Liver (tissue), 9 donors: ENCODE data around the gene MAGEB5. TPM values are rescaled to one million over a fixed set of nuclear protein-coding genes. Genes with fewer than 3 reads are reported as not detected.
A peak's percentile ranks its signal among the peaks of the same experiment; 100 is the strongest.

Experiments
- DNase-seq: peaks from one replicate; pipeline ENCODE4 v3.0.0-alpha.2; 2017; ENCODE audit warnings: low spot score
- H3K27ac ChIP-seq, 2 donors: one replicate each; pipeline ENCODE4 v1.7.0; 2013; ENCODE audit warnings: inconsistent platforms in 2 of 2, low read length in 2 of 2, control low read depth in 1 of 2, low read depth in 1 of 2, mild to moderate bottlenecking in 1 of 2
- H3K27me3 ChIP-seq, 4 donors: one replicate each; pipeline versions ENCODE4 v1.6.1 to v1.7.0; 2013; ENCODE audit warnings: low read length in 3 of 4, inconsistent platforms in 1 of 4, mild to moderate bottlenecking in 1 of 4, moderate library complexity in 1 of 4; ENCODE audit not compliant: control insufficient read depth in 4 of 4, insufficient read depth in 4 of 4
- H3K36me3 ChIP-seq, 4 donors: one replicate each; pipeline versions ENCODE4 v1.6.1 to v1.7.0; 2013; ENCODE audit warnings: low read length in 3 of 4, mild to moderate bottlenecking in 3 of 4, low read depth in 1 of 4, moderate library complexity in 1 of 4; ENCODE audit not compliant: control insufficient read depth in 4 of 4, insufficient read depth in 3 of 4
- H3K4me1 ChIP-seq, 4 donors: one replicate each; pipeline versions ENCODE4 v1.6.1 to v1.7.0; 2013; ENCODE audit warnings: low read length in 3 of 4, mild to moderate bottlenecking in 3 of 4, moderate library complexity in 1 of 4; ENCODE audit not compliant: control insufficient read depth in 4 of 4, insufficient read depth in 4 of 4
- H3K4me3 ChIP-seq, 3 donors: one replicate each; pipeline versions ENCODE4 v1.6.1 to v1.7.0; 2013; ENCODE audit warnings: low read length in 3 of 3, control low read depth in 1 of 3, low read depth in 1 of 3, mild to moderate bottlenecking in 1 of 3
- H3K9ac ChIP-seq, 2 donors: one replicate each; pipeline ENCODE4 v1.7.0; 2013; ENCODE audit warnings: low read length in 2 of 2, mild to moderate bottlenecking in 2 of 2, moderate library complexity in 2 of 2, control low read depth in 1 of 2, low read depth in 1 of 2
- H3K9me3 ChIP-seq, 4 donors: one replicate each; pipeline versions ENCODE4 v1.6.1 to v1.7.0; 2013; ENCODE audit warnings: low read length in 3 of 4; ENCODE audit not compliant: control insufficient read depth in 4 of 4
- CTCF ChIP-seq: fragments of 150-350 bp; IDR thresholded peaks from 2 replicates; pipeline ENCODE4 v1.5.1; 2017; ENCODE audit warnings: improper control_type of control experiment, low read depth, low read length; ENCODE audit not compliant: missing input control
- FOXA1 ChIP-seq: IDR thresholded peaks from 2 replicates; pipeline ENCODE4 v1.6.1; 2016; ENCODE audit warnings: antibody characterized with exemption
- GABPA ChIP-seq, 2 donors: IDR thresholded peaks in 1 of 2; conservative IDR thresholded peaks in 1 of 2; 2 replicates each; pipeline ENCODE4 v1.6.1; 2016; ENCODE audit warnings: antibody characterized with exemption in 2 of 2, mild to moderate bottlenecking in 1 of 2, moderate library complexity in 1 of 2
- HNF4G ChIP-seq: IDR thresholded peaks from 2 replicates; pipeline ENCODE4 v1.6.1; 2016; ENCODE audit warnings: antibody characterized with exemption
- JUND ChIP-seq, 2 donors: IDR thresholded peaks; 2 replicates each; pipeline ENCODE4 v1.6.1; 2016; ENCODE audit warnings: antibody characterized with exemption in 2 of 2
- MAX ChIP-seq: IDR thresholded peaks from 2 replicates; pipeline ENCODE4 v1.6.1; 2016; ENCODE audit warnings: antibody characterized with exemption
- NR2F2 ChIP-seq: IDR thresholded peaks from 2 replicates; pipeline ENCODE4 v1.6.1; 2016; ENCODE audit warnings: antibody characterized with exemption
- RAD21 ChIP-seq, 2 donors: IDR thresholded peaks; 2 replicates each; pipeline ENCODE4 v1.6.1; 2016; ENCODE audit warnings: antibody characterized with exemption in 2 of 2, mild to moderate bottlenecking in 2 of 2
- REST ChIP-seq: IDR thresholded peaks from 2 replicates; pipeline ENCODE4 v1.6.1; 2016; ENCODE audit warnings: antibody characterized with exemption, mild to moderate bottlenecking
- RXRA ChIP-seq, 2 donors: IDR thresholded peaks; 2 replicates each; pipeline ENCODE4 v1.6.1; 2017 to 2018; ENCODE audit warnings: antibody characterized with exemption in 2 of 2, mild to moderate bottlenecking in 1 of 2
- SP1 ChIP-seq: IDR thresholded peaks from 2 replicates; pipeline ENCODE4 v1.6.1; 2018; ENCODE audit warnings: antibody characterized with exemption, mild to moderate bottlenecking
- TAF1 ChIP-seq: conservative IDR thresholded peaks from 2 replicates; pipeline ENCODE4 v1.6.1; 2016; ENCODE audit warnings: antibody characterized with exemption, mild to moderate bottlenecking
- ZBTB33 ChIP-seq: IDR thresholded peaks from 2 replicates; pipeline ENCODE4 v1.6.1; 2016; ENCODE audit warnings: antibody characterized with exemption
- WGBS: extraction: QIAGEN DNeasy Blood & Tissue Kit; methylation state at CpG from one replicate; pipeline ENCODE4 v1.1.7; 2013; 5-methylcytosine and 5-hydroxymethylcytosine counted together
- polyA plus RNA-seq, 2 donors: library from polyadenylated mRNA; stranded (reverse) in 1 of 2; unstranded in 1 of 2; fragments of 200-250 nt in 1 of 2; fragments of >200 nt in 1 of 2; fragmentation: Nextera tagmentation in 1 of 2; extraction: Ambion mirVana in 1 of 2; gene quantifications; one replicate each; pipeline versions ENCODE4 v1.2.1 to v1.2.3, GENCODE V29; 2013 to 2015
- total RNA-seq, 2 donors: library from RNA; depleted of rRNA; stranded (reverse); fragments of >200 nt; gene quantifications; one replicate each; pipeline ENCODE4 v1.2.3, GENCODE V29; 2014
- TF ChIP-seq, protein P1 (sequence below): IDR thresholded peaks from 2 replicates; pipeline ENCODE4 v1.6.1; 2016; ENCODE audit warnings: antibody characterized with exemption
- donor health status: healthy.
- donor health status: healthy.
- donor health status: healthy.
- donor health status: healthy.
- donor health status: healthy.

The MAGEB5 gene
- total and polyA plus RNA-seq, 4 donors: not detected

DNA sequence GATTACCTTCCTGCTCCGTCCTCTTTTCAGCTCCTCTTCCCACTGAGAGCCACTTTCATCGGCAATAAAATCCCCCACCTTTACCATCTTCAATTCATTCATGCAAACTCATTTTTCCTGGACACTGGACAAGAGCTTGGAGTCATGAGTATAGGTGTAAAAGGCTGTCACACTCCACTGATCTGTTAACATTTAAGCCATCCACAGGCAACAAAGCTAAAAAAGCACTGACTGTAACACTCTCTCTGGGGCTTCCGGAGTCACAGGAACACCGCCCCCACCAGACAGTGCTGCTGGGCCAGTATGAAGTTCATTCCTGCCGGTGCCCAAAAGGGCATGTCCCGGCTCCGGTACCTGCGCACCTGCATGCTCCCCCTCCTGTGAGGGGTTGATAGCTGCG, 38.5 kb downstream of the MAGEB5 start:
- Histone ChIP-seq H3K9me3 (no peaks in the 10 kb centered on the region), H3K4me1 (no peaks in the 10 kb centered on the region), H3K27me3 (peaks cover 0 to 2% (median 0%) of the 10 kb centered on the region in 4 donors), H3K9ac (no peak overlapping the region), H3K4me3 (no peak overlapping the region), H3K27ac (no peak overlapping the region), H3K36me3 (no peaks in the 10 kb centered on the region)
- TF ChIP-seq HNF4G (no peak), NR2F2 (no peak), REST (no peak), CTCF (no peak), SP1 (no peak), MAX (no peak), TAF1 (no peak), ZBTB33 (no peak), JUND (IDR thresholded peaks at IDR 0.05) (no peak), RXRA (IDR thresholded peaks at IDR 0.05) (no peak), RAD21 (IDR thresholded peaks at IDR 0.05) (no peak), FOXA1 (no peak), GABPA (IDR thresholded peaks at IDR 0.05 in 1 of 2, conservative IDR thresholded peaks at IDR 0.05 in 1 of 2) (no peak)
- TF ChIP-seq, protein P1, sequence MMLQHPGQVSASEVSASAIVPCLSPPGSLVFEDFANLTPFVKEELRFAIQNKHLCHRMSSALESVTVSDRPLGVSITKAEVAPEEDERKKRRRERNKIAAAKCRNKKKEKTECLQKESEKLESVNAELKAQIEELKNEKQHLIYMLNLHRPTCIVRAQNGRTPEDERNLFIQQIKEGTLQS: no peak
- WGBS: 84% methylated on average over 9 of the region's 9 CpGs
- DNase-seq: no peak

DNA sequence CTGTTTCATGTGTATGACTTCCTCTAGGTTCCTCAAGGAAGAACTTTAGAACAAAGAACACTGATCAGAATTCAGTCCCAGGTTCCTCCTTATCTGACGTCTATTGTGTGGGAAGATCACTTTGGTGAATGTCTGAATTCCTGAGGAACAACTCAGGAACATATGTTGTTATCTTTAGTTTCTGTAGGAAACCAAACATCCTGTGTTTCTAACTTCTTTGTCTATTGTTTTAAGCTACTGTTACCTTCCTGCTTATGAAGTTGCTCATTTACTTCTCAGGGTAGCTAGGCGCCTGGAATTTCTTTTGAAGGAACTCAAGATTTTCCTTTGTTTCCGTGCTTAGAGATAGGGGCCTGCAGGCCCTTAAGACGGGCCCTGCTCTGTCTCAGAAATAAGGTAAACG, 46.2 kb downstream of the MAGEB5 start:
- no peak for DNase-seq
- H3K27me3 ChIP-seq: no peaks in the 10 kb centered on the region
- WGBS: 52% methylated on average over 5 of the region's 5 CpGs
- H3K4me3 ChIP-seq: no peak overlapping the region
- no peaks in the 10 kb centered on the region for H3K4me1 ChIP-seq
- no peak overlapping the region for H3K27ac ChIP-seq
- no peaks in the 10 kb centered on the region for H3K36me3 ChIP-seq
- H3K9me3 ChIP-seq: no peaks in the 10 kb centered on the region
- no peak for TF ChIP-seq RAD21 (IDR thresholded peaks at IDR 0.05)
- peak; percentile 11 for TF ChIP-seq SP1
- no peak overlapping the region for H3K9ac ChIP-seq

Other genes starting within 250 kb of the MAGEB5 start
- not detected for gene MAGEB18, start 77.8 kb upstream of the MAGEB5 start, total RNA-seq
- not detected for gene MAGEB18, start 77.8 kb upstream of the MAGEB5 start, polyA plus RNA-seq
- not detected for gene MAGEB6B, start 55.6 kb upstream of the MAGEB5 start, total RNA-seq
- gene MAGEB6B, start 55.6 kb upstream of the MAGEB5 start, polyA plus RNA-seq: not detected
- not detected for gene MAGEB6, start 23.7 kb upstream of the MAGEB5 start, total RNA-seq
- gene MAGEB6, start 23.7 kb upstream of the MAGEB5 start, polyA plus RNA-seq: not detected